Uterus (tissue), 2 donors: Measurements from ENCODE around the gene EPGN.

Experiments
- POLR2A ChIP-seq, 2 donors: fragments of 450-650 bp; IDR thresholded peaks; one replicate each; pipeline ENCODE4 v1.6.1; 2016; ENCODE audit warnings: antibody characterized with exemption in 2 of 2, mild to moderate bottlenecking in 1 of 2, moderate library complexity in 1 of 2
- TF ChIP-seq, protein P1 (sequence below), 4 experiments: fragments of 200-600 bp in 2 of 4; fragments of 450-650 bp in 2 of 4; sonication (generic) in 2 of 4; IDR thresholded peaks; one replicate each; pipeline ENCODE4 v1.5.1; 2016 to 2019; ENCODE audit warnings: antibody characterized with exemption in 4 of 4, mild to moderate bottlenecking in 2 of 4, moderate library complexity in 1 of 4

DNA sequence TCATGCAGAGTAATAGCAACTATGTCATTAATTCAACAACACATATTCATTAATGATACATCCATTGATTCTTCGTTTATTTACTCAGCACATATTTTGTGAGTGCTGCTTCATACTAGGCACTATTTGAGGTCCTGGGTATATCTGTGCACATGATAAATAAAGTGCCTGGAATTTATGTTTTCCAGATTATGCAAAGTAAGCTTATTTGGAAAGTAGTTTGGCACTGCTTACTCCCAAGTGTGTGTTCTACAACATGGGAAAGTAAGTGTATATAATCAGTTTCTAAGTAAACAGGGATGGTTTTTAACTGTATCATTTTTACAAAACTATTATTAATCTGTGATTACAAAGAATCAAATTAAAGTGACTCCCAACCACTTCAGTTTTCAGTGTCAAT is 16.8 kb upstream of the EPGN start:
- TF ChIP-seq, protein P1, sequence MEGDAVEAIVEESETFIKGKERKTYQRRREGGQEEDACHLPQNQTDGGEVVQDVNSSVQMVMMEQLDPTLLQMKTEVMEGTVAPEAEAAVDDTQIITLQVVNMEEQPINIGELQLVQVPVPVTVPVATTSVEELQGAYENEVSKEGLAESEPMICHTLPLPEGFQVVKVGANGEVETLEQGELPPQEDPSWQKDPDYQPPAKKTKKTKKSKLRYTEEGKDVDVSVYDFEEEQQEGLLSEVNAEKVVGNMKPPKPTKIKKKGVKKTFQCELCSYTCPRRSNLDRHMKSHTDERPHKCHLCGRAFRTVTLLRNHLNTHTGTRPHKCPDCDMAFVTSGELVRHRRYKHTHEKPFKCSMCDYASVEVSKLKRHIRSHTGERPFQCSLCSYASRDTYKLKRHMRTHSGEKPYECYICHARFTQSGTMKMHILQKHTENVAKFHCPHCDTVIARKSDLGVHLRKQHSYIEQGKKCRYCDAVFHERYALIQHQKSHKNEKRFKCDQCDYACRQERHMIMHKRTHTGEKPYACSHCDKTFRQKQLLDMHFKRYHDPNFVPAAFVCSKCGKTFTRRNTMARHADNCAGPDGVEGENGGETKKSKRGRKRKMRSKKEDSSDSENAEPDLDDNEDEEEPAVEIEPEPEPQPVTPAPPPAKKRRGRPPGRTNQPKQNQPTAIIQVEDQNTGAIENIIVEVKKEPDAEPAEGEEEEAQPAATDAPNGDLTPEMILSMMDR (IDR thresholded peaks at IDR 0.05) = no peak
- TF ChIP-seq POLR2A (IDR thresholded peaks at IDR 0.05) = no peak
